Motor neuron (in vitro differentiated cells): Measurements from ENCODE around the gene RAB3A. TPM values are rescaled to one million over a fixed set of nuclear protein-coding genes. Genes with fewer than 3 reads are reported as not detected.

ENCODE experiments used
- ATAC-seq, 8 experiments: fragments of 200-7000 bp; cut with Tn5 transposase; replicated peaks in 6 of 8; 2 replicates each; pipeline ENCODE4 v1.8.0; 2021; ENCODE audit warnings: mild to moderate bottlenecking in 8 of 8, moderate library complexity in 8 of 8
- H3K27ac ChIP-seq, 2 donors: fragments of 250-450 bp; sonication (Bioruptor Pico); 2 replicates each; pipeline ENCODE4 v1.9.0; 2021; ENCODE audit warnings: antibody characterized with exemption in 2 of 2, mild to moderate bottlenecking in 2 of 2, moderate library complexity in 1 of 2
- H3K4me1 ChIP-seq, 2 donors: fragments of 250-450 bp; sonication (Bioruptor Pico); replicated peaks in 1 of 2; 2 replicates each; pipeline ENCODE4 v1.6.1; 2021; ENCODE audit warnings: antibody characterized with exemption in 2 of 2, mild to moderate bottlenecking in 2 of 2, moderate library complexity in 1 of 2
- H3K4me3 ChIP-seq, 5 donors: fragments of 250-450 bp; sonication (Bioruptor Pico); 2 replicates each; pipeline ENCODE4 v1.9.0; 2021; ENCODE audit warnings: antibody characterized with exemption in 5 of 5, mild to moderate bottlenecking in 5 of 5, moderate library complexity in 4 of 5
- WGBS, 10 experiments: fragments of 450-650 bp; shearing (Covaris generic); methylation state at CpG; one replicate each; pipeline ENCODE4 v1.0.0; 2022; 5-methylcytosine and 5-hydroxymethylcytosine counted together
- in situ Hi-C, 9 experiments: fragments of 400-800 bp; cut with MboI; loops; one replicate each; pipeline ENCODE4 v1.15.0; 2021; ENCODE audit warnings: low sequenced_read_pairs in 9 of 9, low pct_unique_long_range_greater_than_20kb in 2 of 9; ENCODE audit not compliant: unreplicated experiment in 9 of 9
- total RNA-seq, 8 experiments: library from RNA; unstranded; fragments of 300-600 nt; gene quantifications; 2 replicates each; pipeline versions ENCODE4 v1.2.3 to v1.2.4, GENCODE V29; 2022

RAB3A gene
- total RNA-seq, result 100 to 1,000 TPM in 1 of 8 experiments, 10 to 100 TPM in 6, 1 to 10 TPM in 1; 2.7 to 142 (median 32.3) TPM

- Histone ChIP-seq H3K27ac (peak within 1 kb of the TSS; percentile 87 to 91), H3K4me3 (peak within 1 kb of the TSS; percentile 62 to 84 (median 75)), H3K4me1 (peaks cover 15 to 16% of the 10 kb centered on the region in 2 donors)
- WGBS, 10 experiments, result 0% methylated on average over 2 of the region's 50 CpGs; no CpG with 5 or more reads in 9 of the 10 experiments
- peak; percentile 75 to 91 (median 88) for ATAC-seq
- in situ Hi-C loops, result no loop called here
These were observed at the start of gene RAB3A for GRCh38 chr19:18203863-18204393. RAB3A (minus strand) TSS chr19:18204042; CDS start chr19:18202740, 1,302 bp downstream.

- in situ Hi-C loops, result no loop called here
- no peaks in the 10 kb centered on the region for H3K4me1 ChIP-seq
- no peak overlapping the region for H3K4me3 ChIP-seq
- no peak overlapping the region for H3K27ac ChIP-seq
- ATAC-seq, result no peak
- WGBS, 10 experiments, result 60 to 100% (median 70%) methylated on average over 1 to 2 of the region's 4 CpGs; no CpG with 5 or more reads in 5 of the 10 experiments
These were observed 49.3 kb upstream of the RAB3A start for GRCh38 chr19:18253130-18253529.

DNA sequence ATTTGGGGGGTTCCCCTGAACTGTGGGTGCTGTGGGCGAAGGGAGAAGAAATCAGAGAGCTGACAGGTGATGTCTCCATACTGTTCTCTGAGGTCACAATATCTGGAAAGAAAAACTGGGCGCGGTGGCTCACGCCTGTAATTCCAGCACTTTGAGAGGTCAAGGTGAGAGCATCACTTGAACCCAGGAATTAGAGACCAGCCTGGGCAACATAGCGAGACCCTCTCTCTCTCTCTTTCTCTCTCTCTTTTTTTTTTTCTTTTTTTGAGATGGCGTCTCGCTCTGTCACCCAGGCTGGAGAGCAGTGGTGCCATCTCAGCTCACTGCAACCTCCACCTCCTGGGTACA is 48.5 kb upstream of the RAB3A start:
- Histone ChIP-seq H3K4me1 (no peaks in the 10 kb centered on the region), H3K27ac (no peak overlapping the region), H3K4me3 (no peak overlapping the region)
- in situ Hi-C loops, result no loop called here
- 11 to 67% (median 55%) methylated on average over 1 to 5 of the region's 7 CpGs; no CpG with 5 or more reads in 3 of the 10 experiments for WGBS, 10 experiments
- no peak for ATAC-seq

GRCh38 chr19:18251587-18252369 is 47.9 kb upstream of the RAB3A start:
- in situ Hi-C loops, result no loop called here
- ATAC-seq, result peak; percentile 63 to 88 (median 78)
- no peak overlapping the region for H3K27ac ChIP-seq
- 0 to 35% (median 0%) methylated on average over 2 to 10 of the region's 23 CpGs; no CpG with 5 or more reads in 6 of the 10 experiments for WGBS, 10 experiments
- no peaks in the 10 kb centered on the region for H3K4me1 ChIP-seq
- H3K4me3 ChIP-seq, result no peak overlapping the region

- 60 to 100% (median 67%) methylated on average over 1 to 3 of the region's 5 CpGs; no CpG with 5 or more reads in 7 of the 10 experiments for WGBS, 10 experiments
- in situ Hi-C loops, result no loop called here
- H3K27ac ChIP-seq, result no peak overlapping the region
- no peak overlapping the region for H3K4me3 ChIP-seq
- ATAC-seq, result no peak
- no peaks in the 10 kb centered on the region for H3K4me1 ChIP-seq
These were observed 46.0 kb upstream of the RAB3A start for GRCh38 chr19:18249834-18250233.

DNA sequence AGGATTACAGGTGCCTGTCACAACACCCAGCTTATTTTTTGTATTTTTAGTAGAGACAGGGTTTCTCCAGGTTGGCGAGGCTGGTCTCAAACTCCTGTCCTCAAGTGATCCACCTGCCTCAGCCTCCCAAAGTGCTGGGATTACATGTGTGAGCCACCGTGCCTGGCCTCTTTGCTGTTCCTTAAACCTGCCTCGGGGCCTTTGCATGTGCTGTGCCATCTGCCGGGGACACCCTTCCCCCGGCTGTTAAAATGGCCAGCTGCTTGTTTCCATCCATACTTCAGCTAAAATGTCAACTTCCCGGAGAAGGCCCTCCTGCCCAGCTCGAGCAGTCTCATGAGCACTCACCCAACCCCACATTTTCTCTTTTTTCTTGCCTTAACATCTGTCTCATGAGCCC is 41.5 kb upstream of the RAB3A start:
- no peak overlapping the region for H3K27ac ChIP-seq
- no peak for ATAC-seq
- WGBS, 10 experiments, result 10 to 81% (median 62%) methylated on average over 1 to 5 of the region's 7 CpGs
- in situ Hi-C loops, result no loop called here
- no peak overlapping the region for H3K4me3 ChIP-seq
- no peaks in the 10 kb centered on the region for H3K4me1 ChIP-seq

- WGBS, 10 experiments, result 19 to 80% (median 49%) methylated on average over 1 to 8 of the region's 12 CpGs; no CpG with 5 or more reads in 4 of the 10 experiments
- Histone ChIP-seq H3K27ac (no peak overlapping the region), H3K4me1 (peaks cover under 1 to 2% of the 10 kb centered on the region in 2 donors), H3K4me3 (no peak overlapping the region)
- in situ Hi-C loops, result no loop called here
- ATAC-seq, result no peak
These were observed 35.5 kb upstream of the RAB3A start for GRCh38 chr19:18239303-18239702.

DNA sequence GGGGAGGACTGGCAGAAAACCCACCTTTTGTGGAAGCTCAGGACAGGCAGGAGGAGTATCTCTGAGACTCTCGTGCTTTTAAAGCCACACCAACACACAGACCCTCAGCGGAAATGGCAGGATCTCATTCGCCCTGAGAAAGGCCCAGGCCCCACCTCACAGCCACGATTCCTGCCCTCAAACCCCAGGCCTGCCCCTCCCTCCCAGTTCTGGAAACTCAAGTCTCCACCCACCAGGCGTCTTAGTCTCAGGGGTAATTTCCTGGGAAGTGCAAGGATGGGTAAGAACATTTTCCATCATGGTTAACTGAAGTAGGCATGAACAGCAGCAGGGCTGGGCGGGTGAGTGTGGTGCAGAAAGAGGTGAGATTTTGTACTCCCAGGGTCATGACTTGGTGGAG is 30.4 kb upstream of the RAB3A start:
- no peak for ATAC-seq
- Histone ChIP-seq H3K4me1 (peaks cover 13 to 20% of the 10 kb centered on the region in 2 donors), H3K4me3 (peak overlapping the region; percentile 39 to 62 (median 46)), H3K27ac (no peak overlapping the region)
- in situ Hi-C loops, result no loop called here
- WGBS, 10 experiments, result 0 to 80% (median 22%) methylated on average over 1 to 2 of the region's 6 CpGs; no CpG with 5 or more reads in 6 of the 10 experiments

GRCh38 chr19:18233224-18233825 is 29.5 kb upstream of the RAB3A start:
- WGBS, 10 experiments, result 8 to 50% (median 12%) methylated on average over 2 to 8 of the region's 37 CpGs; no CpG with 5 or more reads in 4 of the 10 experiments
- Histone ChIP-seq H3K4me3 (peak overlapping the region; percentile 39 to 62 (median 46)), H3K27ac (peak overlapping the region; percentile 16 to 36), H3K4me1 (peaks cover 13 to 20% of the 10 kb centered on the region in 2 donors)
- peak; percentile 49 to 97 (median 64) for ATAC-seq
- in situ Hi-C loops, result no loop called here

DNA sequence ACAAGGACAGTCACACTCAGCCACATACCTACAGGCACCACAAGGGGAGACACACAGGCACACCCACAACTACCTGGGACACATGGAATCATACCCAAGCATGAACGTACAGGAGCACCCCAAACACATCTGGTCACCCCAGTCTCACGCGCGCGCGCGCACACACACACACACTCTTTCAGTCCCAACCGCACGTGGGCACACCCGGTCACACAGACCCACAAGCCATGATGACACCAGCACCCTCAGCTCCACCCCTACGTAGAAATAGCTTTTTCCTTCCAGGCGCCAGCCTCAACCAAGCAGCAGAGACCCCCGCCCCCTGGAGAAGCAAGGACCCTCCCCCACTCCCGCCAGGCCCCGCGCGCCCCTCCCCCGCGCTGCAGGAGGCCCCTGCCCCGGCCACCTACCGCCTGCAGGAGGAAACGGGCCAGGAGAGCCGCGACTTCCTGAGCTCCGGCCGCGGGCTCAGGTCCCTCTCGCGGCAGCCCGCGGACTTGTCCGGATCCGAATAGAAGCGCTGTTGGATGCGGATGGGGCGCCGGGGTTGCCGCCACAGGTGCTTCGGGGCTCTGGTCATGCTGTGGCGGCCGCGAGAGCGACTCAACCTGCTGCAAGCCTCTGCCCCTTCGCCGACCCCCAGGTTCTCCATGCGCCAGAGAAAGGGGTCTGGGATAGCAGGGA is 28.8 kb upstream of the RAB3A start:
- Histone ChIP-seq H3K4me1 (peaks cover 13 to 20% of the 10 kb centered on the region in 2 donors), H3K4me3 (peak overlapping the region; percentile 39 to 62 (median 46)), H3K27ac (peak overlapping the region; percentile 35 to 36)
- in situ Hi-C loops, result no loop called here
- WGBS, 10 experiments, result 8% methylated on average over 5 of the region's 46 CpGs; no CpG with 5 or more reads in 9 of the 10 experiments
- peak; percentile 45 to 90 (median 85) for ATAC-seq

DNA sequence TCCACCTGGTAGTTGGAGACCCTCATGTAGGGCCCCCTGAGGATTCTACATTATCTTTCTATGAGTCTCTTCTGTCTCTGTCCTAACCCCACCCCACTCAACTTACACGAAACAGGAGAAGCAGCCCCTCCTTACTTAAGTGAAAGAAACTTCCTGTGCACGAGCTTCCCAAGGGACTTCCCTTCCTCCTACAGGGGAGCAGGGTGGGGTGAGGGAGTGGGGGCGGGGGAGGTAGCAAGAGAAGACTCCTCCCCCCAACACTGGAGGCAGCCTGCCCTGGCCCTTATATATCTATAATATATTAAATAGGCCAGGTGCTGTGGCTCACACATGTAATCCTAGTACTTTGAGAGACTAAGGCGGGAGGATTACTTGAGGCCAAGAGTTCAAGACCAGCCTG is 27.9 kb upstream of the RAB3A start:
- ATAC-seq, result peak in 2 of 8 experiments; percentile 2 to 5
- Histone ChIP-seq H3K27ac (no peak overlapping the region), H3K4me3 (no peak overlapping the region), H3K4me1 (peaks cover 13 to 20% of the 10 kb centered on the region in 2 donors)
- WGBS, 10 experiments, result 0 to 20% methylated on average over 1 of the region's 4 CpGs; no CpG with 5 or more reads in 8 of the 10 experiments
- in situ Hi-C loops, result no loop called here

DNA sequence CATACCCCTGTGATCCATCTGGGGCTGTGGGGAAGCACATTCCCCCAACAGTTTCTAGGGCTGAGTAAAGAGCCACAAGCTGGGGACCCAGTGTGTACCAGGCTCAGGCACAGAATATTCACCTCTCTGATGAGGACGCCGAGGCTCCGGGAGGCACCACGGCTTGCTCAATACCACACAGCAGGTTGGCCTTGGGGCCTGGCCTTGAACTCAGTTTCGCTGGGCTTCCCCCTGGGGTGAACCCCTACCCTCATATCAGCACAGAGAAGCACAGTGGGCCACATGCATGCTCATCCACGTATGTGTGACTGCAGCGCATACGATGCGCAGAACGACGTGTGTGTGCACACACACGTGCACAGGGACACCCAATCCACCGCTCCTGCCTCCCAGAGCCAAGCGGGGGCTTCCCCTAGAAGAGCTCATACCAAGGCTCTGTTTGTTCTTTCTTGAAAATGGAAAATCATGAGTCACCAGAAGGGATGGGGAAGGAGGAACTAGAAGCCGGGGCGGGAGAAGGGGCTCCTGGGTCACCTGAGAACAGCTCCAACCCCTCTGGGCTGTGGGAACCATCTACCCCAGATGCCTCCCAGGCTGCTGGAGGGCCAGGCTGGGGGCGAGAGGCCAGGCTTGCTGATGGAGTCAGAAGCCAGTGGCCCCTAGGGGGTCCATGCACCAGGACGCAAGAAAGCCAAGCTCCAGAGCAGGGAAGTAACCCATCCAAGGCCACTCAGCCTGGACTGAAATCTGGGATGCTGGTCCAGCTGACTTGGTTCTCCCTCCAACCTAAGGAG is 27.3 kb upstream of the RAB3A start:
- Histone ChIP-seq H3K27ac (peak overlapping the region in 1 of 2 donors; percentile 42), H3K4me3 (no peak overlapping the region), H3K4me1 (peaks cover 15 to 22% of the 10 kb centered on the region in 2 donors)
- WGBS, 10 experiments, result 50 to 89% (median 75%) methylated on average over 3 to 4 of the region's 18 CpGs; no CpG with 5 or more reads in 7 of the 10 experiments
- in situ Hi-C loops, result no loop called here
- peak in 6 of 8 experiments; percentile 2 to 38 (median 20) for ATAC-seq
